HepG2 (cell line): ENCODE results near the gene TNFRSF6B. TPM values are rescaled to one million over a fixed set of nuclear protein-coding genes. Genes with fewer than 3 reads are reported as not detected.

ENCODE experiments used
- AGO1 ChIP-seq: fragments of 200-400 bp; formaldehyde crosslinking; IDR thresholded peaks from 2 replicates; pipeline ENCODE4 v1.6.1; 2017; ENCODE audit warnings: mild to moderate bottlenecking, low read depth, low read length, moderate library complexity; ENCODE audit not compliant: poor library complexity, severe bottlenecking
- AGO2 ChIP-seq: fragments of 200-400 bp; formaldehyde crosslinking; optimal IDR thresholded peaks from 2 replicates; pipeline ENCODE3; 2017; ENCODE audit warnings: mild to moderate bottlenecking, low read depth, low read length, moderate library complexity
- ARID4A ChIP-seq: sonication (generic); formaldehyde crosslinking; IDR thresholded peaks from 2 replicates; pipeline ENCODE4 v1.5.0; 2020; ENCODE audit warnings: mild to moderate bottlenecking, missing genetic modification reagents, borderline replicate concordance
- FOXA1 ChIP-seq, 2 experiments: fragments of 450-650 bp in 1 of 2; sonication (generic) in 1 of 2; formaldehyde crosslinking in 1 of 2; IDR thresholded peaks; 2 replicates each; pipeline versions ENCODE4 v1.4.0 to v1.6.1; 2016 to 2020; ENCODE audit warnings: missing genetic modification reagents in 1 of 2
- HNRNPL ChIP-seq: fragments of 200-400 bp; formaldehyde crosslinking; IDR thresholded peaks from 2 replicates; pipeline ENCODE4 v1.6.1; 2017; ENCODE audit warnings: mild to moderate bottlenecking, low read depth, low read length
- HOXA7 ChIP-seq: sonication (generic); formaldehyde crosslinking; IDR thresholded peaks from 2 replicates; pipeline ENCODE4 v1.8.1; 2022; ENCODE audit warnings: mild to moderate bottlenecking, missing genetic modification reagents, moderate library complexity
- KAT7 ChIP-seq: IDR thresholded peaks from 2 replicates; pipeline ENCODE4 v1.6.1; 2018; ENCODE audit warnings: borderline replicate concordance, missing compliant biosample characterization
- NRL ChIP-seq: sonication (generic); formaldehyde crosslinking; IDR thresholded peaks from 2 replicates; pipeline ENCODE4 v1.5.0; 2020; ENCODE audit warnings: missing genetic modification reagents, mild to moderate bottlenecking, moderate library complexity, borderline replicate concordance
- POLR2A ChIP-seq, 2 experiments: IDR thresholded peaks; 2 replicates each; pipeline ENCODE4 v1.6.1; 2011; ENCODE audit warnings: low read depth in 2 of 2, low read length in 2 of 2, mild to moderate bottlenecking in 1 of 2, moderate library complexity in 1 of 2; ENCODE audit not compliant: insufficient read depth in 1 of 2
- RXRB ChIP-seq: IDR thresholded peaks from 2 replicates; pipeline ENCODE4 v1.6.1; 2016; ENCODE audit warnings: borderline replicate concordance, missing genetic modification reagents, missing compliant biosample characterization
- ZFX ChIP-seq: sonication (generic); formaldehyde crosslinking; IDR thresholded peaks from 2 replicates; pipeline ENCODE4 v1.4.0; 2020; ENCODE audit warnings: mild to moderate bottlenecking, low read depth, missing genetic modification reagents, moderate library complexity
- ZMYM4 ChIP-seq: sonication (generic); formaldehyde crosslinking; IDR thresholded peaks from 2 replicates; pipeline ENCODE4 v1.8.1; 2023; ENCODE audit warnings: mild to moderate bottlenecking, missing genetic modification reagents
- ZNF207 ChIP-seq: fragments of 450-650 bp; IDR thresholded peaks from 2 replicates; pipeline ENCODE4 v1.6.1; 2016; ENCODE audit warnings: antibody characterized with exemption, borderline replicate concordance
- ZNF589 ChIP-seq: sonication (generic); formaldehyde crosslinking; conservative IDR thresholded peaks from 2 replicates; pipeline ENCODE4 v1.8.0; 2022; ENCODE audit warnings: mild to moderate bottlenecking, moderate library complexity, missing genetic modification reagents
- ZNF780A ChIP-seq: sonication (generic); formaldehyde crosslinking; IDR thresholded peaks from 2 replicates; pipeline ENCODE4 v1.8.0; 2022; ENCODE audit warnings: mild to moderate bottlenecking, missing genetic modification reagents, moderate library complexity
- ZNF83 ChIP-seq: sonication (generic); formaldehyde crosslinking; IDR thresholded peaks from 2 replicates; pipeline ENCODE4 v1.4.0; 2020; ENCODE audit warnings: missing genetic modification reagents, mild to moderate bottlenecking, borderline replicate concordance
- polyA plus RNA-seq, 8 experiments: library from polyadenylated mRNA; depleted of rRNA in 3 of 8; stranded (reverse) in 7 of 8; unstranded in 1 of 8; fragments of >200 nt; fragmentation: Illumina TruSeq in 4 of 8; extraction: Trizol in 4 of 8; gene quantifications; 2 replicates each; pipeline versions ENCODE4 v1.2.1 to v1.2.3, GENCODE V29; 2011 to 2016; ENCODE audit warnings: low read depth in 4 of 8, missing spikeins in 1 of 8, mixed read lengths in 1 of 8; ENCODE audit not compliant: insufficient read depth in 1 of 8
- total RNA-seq, 5 experiments: library from RNA; depleted of rRNA; stranded (reverse); fragments of >200 nt; fragmentation: Illumina TruSeq; extraction: Trizol; gene quantifications; 2 replicates each; pipeline ENCODE4 v1.2.3, GENCODE V29; 2016; ENCODE audit warnings: low read depth in 1 of 5
- TF ChIP-seq, protein P1 (sequence below): sonication (generic); formaldehyde crosslinking; conservative IDR thresholded peaks from 2 replicates; pipeline ENCODE4 v1.8.1; 2023; ENCODE audit warnings: missing genetic modification reagents
- TF ChIP-seq, protein P2 (sequence below): sonication (generic); formaldehyde crosslinking; IDR thresholded peaks from 2 replicates; pipeline ENCODE4 v1.5.0; 2020; ENCODE audit warnings: missing genetic modification reagents, mild to moderate bottlenecking, borderline replicate concordance

The TNFRSF6B gene
- total and polyA plus RNA-seq, 2 of the 13 experiments (the other 11 are each of a cell fraction or from before 2014, with no cell fraction given): 0.24 TPM; not detected in 1

DNA sequence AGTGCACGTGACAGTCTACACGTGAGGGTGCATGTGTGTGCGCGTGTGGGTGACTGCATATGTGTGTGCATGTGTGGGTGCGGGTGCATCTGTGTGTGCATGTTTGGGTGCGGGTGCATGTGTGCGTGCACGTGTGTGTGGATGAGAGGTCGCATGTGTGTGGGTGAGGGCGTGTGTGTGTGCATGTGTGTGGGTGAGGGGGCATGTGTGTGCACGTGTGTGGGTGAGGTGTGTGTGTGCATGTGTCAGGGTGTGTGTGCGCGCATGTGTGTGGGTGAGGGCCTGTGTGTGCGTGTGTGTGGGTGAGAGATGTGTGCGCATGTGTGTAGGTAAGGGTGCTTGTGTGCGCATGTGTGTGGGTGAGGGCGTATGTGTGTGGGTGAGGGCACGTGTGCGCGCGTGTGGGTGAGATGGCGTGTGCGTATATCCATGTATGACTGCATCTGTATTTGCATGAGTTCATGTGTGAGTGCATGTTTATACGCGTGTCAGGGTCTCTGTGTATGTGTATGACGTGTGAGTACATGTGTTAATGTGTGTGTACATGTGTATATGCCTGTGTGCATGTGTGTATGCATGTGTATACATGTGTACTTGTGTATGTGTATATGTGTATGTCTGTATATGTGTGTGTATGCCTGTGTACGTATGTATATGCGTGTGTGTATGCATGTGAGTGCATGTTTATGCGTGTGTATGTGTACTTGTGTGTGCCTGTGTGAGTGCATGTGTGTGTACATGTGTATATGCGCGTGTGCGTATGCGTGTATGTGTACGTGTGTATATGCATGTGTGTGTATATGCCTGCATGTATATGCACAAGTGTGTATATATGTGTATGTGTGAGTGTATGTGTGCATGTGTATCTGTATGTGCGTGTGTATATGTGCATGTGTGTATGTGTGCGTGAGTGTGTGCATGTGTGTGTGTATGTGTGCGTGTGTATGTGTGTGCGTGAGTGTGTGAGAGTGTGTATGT is 36.0 kb downstream of the TNFRSF6B start (continued):
- TF ChIP-seq ARID4A (CRISPR knock-in tag) (peak; percentile 34; the same call in 1 of the 2 replicates), AGO2 (peak; percentile 99), ZNF780A (CRISPR knock-in tag) (peak; percentile 65; the same call in 1 of the 2 replicates), HOXA7 (0 out of 2 replicates have a peak, but pooled peaks have one; percentile 10), ZMYM4 (CRISPR knock-in tag) (no peak), ZNF589 (CRISPR knock-in tag) (peak; percentile 77; the same call in 1 of the 2 replicates), ZFX (CRISPR knock-in tag) (peak; percentile 24; the same call in 1 of the 2 replicates), RXRB (CRISPR knock-in tag) (no peak), ZNF83 (CRISPR knock-in tag) (0 out of 2 replicates have a peak, but pooled peaks have one; percentile 44), POLR2A (IDR thresholded peaks at IDR 0.05; ENCODE audit: insufficient read depth in 1 of 2, low read depth in 2 of 2, low read length in 2 of 2) (peak in 1 of 2 experiments; percentile 46; a peak in 1 of 4 replicates), FOXA1 (IDR thresholded peaks at IDR 0.05) (no peak; the same call in 1 of the 2 replicates), FOXA1 (CRISPR knock-in tag; IDR thresholded peaks at IDR 0.05) (0 out of 2 replicates have a peak, but pooled peaks have one; percentile 19), HNRNPL (peak; percentile 91), ZNF207 (peak; percentile 97), AGO1 (peak; percentile 90), KAT7 (CRISPR knock-in tag) (no peak), NRL (CRISPR knock-in tag) (0 out of 2 replicates have a peak, but pooled peaks have one; percentile 26)
- TF ChIP-seq, protein P1, sequence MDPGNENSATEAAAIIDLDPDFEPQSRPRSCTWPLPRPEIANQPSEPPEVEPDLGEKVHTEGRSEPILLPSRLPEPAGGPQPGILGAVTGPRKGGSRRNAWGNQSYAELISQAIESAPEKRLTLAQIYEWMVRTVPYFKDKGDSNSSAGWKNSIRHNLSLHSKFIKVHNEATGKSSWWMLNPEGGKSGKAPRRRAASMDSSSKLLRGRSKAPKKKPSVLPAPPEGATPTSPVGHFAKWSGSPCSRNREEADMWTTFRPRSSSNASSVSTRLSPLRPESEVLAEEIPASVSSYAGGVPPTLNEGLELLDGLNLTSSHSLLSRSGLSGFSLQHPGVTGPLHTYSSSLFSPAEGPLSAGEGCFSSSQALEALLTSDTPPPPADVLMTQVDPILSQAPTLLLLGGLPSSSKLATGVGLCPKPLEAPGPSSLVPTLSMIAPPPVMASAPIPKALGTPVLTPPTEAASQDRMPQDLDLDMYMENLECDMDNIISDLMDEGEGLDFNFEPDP: 0 out of 2 replicates have a peak, but pooled peaks have one; percentile 57
- TF ChIP-seq, protein P2, sequence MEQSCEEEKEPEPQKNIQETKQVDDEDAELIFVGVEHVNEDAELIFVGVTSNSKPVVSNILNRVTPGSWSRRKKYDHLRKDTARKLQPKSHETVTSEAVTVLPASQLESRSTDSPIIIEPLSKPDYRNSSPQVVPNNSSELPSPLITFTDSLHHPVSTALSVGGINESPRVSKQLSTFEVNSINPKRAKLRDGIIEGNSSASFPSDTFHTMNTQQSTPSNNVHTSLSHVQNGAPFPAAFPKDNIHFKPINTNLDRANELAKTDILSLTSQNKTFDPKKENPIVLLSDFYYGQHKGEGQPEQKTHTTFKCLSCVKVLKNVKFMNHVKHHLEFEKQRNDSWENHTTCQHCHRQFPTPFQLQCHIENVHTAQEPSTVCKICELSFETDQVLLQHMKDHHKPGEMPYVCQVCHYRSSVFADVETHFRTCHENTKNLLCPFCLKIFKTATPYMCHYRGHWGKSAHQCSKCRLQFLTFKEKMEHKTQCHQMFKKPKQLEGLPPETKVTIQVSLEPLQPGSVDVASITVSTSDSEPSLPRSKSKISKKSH: peak; percentile 72; the same call in 1 of the 2 replicates
